ENCODE measurements around the gene H2BK1.

- no peak for TF ChIP-seq CTCF (optimal IDR thresholded peaks at IDR 0.05 in 1 of 3, IDR thresholded peaks at IDR 0.05 in 1 of 3, conservative IDR thresholded peaks at IDR 0.05 in 1 of 3; ENCODE audit: extremely low read depth in 1 of 3, insufficient read depth in 2 of 3, low read length in 3 of 3)
- no peak for TF ChIP-seq EZH2 (IDR thresholded peaks at IDR 0.05; ENCODE audit: low read length)
Observed at GRCh38 chr7:151204383-151205032, 5.8 kb downstream of the H2BK1 start.
